Subcutaneous adipose tissue (tissue), 4 donors: ENCODE data around the gene TRIP11. TPM values are rescaled to one million over a fixed set of nuclear protein-coding genes. Genes with fewer than 3 reads are reported as not detected.

Experiments used
- total RNA-seq, 4 donors: library from RNA; depleted of rRNA; stranded (reverse); fragments of >200 nt; gene quantifications; one replicate each; pipeline ENCODE4 v1.1.0, GENCODE V29; 2016
- TF ChIP-seq, protein P1 (sequence below): fragments of 450-650 bp; IDR thresholded peaks from one replicate; pipeline ENCODE4 v1.5.1; 2016; ENCODE audit warnings: low read depth, mild to moderate bottlenecking, control low read depth, antibody characterized with exemption, moderate library complexity

The TRIP11 gene
- total RNA-seq, 4 donors from 2014 or later = 34.7 to 65.9 (median 51.1) TPM

DNA sequence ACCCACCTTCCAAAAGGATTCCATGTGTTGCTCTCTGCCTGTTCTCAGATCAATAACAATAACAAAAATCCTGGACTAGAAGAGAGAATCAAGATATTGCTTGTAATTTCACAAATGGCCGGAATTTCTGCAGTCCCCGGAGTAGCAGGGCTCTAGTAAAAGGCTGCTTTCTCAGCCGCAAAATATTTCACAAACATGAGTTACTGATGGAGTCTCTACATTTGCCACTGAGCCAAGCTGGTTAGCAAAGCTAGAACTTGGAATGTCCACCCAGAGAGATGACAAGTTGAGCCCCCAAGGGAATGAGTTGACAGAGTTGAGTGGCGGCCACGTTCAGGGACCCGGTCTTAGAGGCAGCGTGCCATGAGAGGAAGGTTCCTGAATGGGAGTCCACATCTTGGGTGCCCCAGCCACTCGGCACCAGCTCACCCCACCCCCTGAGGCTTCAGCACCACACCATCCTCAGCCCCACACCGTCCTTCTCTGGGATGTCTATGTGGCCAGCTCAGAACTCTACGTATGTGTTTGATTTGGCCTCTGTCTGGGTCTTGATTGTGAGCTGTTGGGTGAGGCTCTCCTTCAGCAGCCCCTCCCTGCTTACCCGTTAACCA is 108.3 kb downstream of the TRIP11 start:
- TF ChIP-seq, protein P1, sequence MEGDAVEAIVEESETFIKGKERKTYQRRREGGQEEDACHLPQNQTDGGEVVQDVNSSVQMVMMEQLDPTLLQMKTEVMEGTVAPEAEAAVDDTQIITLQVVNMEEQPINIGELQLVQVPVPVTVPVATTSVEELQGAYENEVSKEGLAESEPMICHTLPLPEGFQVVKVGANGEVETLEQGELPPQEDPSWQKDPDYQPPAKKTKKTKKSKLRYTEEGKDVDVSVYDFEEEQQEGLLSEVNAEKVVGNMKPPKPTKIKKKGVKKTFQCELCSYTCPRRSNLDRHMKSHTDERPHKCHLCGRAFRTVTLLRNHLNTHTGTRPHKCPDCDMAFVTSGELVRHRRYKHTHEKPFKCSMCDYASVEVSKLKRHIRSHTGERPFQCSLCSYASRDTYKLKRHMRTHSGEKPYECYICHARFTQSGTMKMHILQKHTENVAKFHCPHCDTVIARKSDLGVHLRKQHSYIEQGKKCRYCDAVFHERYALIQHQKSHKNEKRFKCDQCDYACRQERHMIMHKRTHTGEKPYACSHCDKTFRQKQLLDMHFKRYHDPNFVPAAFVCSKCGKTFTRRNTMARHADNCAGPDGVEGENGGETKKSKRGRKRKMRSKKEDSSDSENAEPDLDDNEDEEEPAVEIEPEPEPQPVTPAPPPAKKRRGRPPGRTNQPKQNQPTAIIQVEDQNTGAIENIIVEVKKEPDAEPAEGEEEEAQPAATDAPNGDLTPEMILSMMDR = no peak

DNA sequence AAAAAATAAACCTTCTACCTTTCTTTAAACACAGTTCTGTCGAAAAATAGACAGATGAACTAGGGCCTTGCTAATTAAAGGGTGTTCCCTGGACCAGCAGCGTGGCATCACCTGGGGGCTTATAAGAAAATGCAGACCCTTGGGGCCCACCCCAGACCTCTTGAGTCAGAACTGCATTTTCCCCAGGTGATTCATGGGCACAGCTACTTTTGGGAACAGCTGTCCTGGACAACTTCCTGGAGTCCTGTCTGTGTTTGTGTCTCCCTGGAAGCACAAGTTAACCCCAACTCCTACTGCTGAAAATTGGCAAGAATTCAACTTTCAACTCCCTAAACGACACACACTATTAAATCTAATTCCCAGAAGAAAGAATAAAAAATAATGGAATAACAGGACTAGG is 110.2 kb downstream of the TRIP11 start:
- TF ChIP-seq, protein P1 = no peak

DNA sequence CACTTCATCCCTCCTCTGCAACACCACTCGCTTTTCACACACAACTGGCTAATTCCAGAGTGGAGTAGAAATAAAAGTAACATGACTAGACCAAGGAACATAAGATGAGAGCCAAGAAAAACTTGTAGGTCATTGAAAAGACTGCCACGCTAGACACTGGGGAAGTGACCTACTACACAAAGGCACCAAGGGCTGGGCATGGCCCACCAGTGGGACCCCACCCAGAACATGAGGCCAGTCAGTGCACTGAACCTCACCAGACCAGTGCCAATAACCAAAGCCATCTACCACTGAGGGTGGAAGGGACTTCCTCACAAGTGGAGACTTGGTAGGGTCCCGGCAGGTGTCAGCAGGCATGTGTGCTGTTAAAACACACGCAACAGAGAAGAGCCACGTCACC is 112.1 kb downstream of the TRIP11 start:
- TF ChIP-seq, protein P1 = no peak

DNA sequence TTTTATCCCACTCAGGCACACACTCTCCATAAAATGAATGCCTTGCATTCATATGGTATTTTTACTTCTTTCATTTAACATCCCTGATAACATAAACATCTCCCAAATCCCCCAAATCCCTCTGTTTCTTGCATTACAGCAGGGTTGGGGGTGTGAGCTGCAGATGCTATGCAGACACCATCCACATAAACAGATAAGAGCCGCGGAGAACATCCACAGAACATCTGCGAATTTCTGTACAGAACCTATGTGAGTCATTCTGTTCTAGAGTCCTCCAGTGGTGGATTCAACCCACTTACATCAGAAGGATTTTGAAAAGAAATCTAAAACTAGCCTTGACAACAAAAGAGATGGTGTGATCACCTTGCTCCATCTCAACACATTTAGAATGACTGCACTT is 112.7 kb downstream of the TRIP11 start:
- TF ChIP-seq, protein P1 = no peak

DNA sequence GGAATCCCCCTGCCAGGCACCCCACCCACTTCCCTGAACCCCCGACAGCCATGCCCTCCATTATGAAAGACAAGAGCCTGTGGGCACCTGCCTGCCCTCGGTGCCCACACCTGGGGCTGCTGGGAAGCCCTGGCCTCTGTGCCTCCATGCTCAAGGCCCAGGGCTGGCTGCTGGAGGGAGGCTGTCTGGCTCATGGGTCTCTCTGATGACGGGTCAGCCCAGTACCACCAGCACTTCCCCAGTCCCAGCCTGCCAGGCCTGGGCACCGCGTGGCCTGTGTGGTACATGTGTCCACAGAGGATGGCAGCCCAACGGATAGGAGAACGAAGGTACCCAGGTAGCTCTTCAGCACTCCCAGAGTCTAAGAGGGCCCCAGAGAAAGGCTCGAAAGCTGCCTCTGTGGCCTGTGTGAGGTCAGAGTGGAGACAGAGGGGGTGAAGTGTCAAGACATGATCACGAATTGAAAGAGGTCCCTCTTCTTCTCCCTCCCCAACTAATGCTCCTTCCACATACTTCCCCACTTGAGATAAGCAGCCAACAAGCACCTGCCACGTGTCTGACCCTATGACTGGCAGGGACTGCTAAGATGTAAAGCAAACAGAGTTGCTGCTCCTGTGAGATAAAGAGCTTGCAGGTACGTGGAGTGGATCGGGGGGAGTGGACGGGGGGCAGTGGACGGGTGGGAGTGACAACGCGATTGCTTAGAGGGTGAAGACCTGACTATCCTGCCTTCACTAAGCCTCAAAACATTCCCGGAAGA is 113.5 kb downstream of the TRIP11 start:
- TF ChIP-seq, protein P1 = no peak

DNA sequence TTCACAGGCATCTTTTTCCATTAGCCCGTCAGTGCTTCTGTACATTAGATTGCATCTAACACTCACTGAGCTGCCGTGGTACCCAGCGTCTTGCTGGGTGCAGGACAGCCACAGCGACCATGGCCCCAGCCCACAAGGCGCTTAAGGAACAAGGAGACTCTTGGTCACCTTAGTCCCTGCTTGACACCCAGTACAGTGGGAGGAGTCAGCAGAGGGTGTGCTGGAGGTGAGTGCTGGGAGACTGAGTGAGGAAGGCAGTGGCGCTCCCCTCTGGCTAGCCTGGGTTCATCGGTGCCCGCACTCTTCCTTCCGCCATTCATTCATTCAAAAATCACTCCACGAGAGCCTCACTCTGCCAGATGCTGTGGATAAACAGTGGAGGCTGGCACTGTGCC is 114.1 kb downstream of the TRIP11 start:
- TF ChIP-seq, protein P1 = no peak

DNA sequence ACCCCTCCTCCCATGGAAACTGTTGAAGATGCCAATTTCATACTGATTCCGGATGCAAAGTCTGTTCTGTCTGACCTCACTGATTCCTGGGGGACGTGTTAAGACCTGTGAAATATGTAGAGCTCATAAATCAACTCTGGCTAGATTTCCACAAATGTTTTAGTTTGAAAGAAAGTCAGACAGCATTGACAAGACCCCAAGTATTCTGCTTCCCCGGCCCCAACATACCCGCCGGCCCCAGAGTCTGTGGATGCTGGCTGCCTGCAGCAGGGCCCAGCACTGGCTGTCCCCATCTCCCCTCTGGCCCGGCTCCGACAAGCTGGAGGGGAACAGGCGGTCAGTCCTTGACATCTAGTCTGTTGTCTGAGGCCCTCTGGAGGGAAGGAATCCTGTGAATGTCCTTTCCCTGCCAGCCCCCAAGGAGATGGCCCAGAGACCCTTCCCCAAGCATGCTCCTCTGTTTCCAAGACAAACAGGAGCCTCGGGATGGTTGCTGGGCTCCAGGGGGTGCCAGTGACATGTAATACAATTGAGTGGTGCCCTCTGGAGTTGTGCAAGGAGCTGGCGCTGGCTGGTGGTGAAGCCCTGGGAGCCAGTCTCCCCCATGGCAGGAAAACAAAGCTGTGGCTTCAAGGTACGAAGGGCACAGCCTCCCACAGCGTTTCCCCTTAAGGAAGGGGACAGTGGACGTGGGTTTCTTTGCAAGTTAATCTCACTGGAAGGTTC is 114.7 kb downstream of the TRIP11 start:
- TF ChIP-seq, protein P1 = no peak
